NCI-H2029 (cell line): Measurements from ENCODE around the gene MROH7.

Experiments used
- DNase-seq: peaks from one replicate; lab custom pipeline; 2025; lab: John Stamatoyannopoulos, UW

MROH7 gene

GRCh38 chr1:54640863-54641836 is at the start of gene MROH7:
Gene MROH7, plus strand, starts transcription at chr1:54641786. Its CDS starts 11,141 bp downstream, at chr1:54652927.
- no peak for DNase-seq

- DNase-seq = no peak
Measured at GRCh38 chr1:54593571-54594160, 47.9 kb upstream of the MROH7 start.

- no peak for DNase-seq
Measured at GRCh38 chr1:54594463-54594862, 47.1 kb upstream of the MROH7 start.

GRCh38 chr1:54595956-54596498 is 45.6 kb upstream of the MROH7 start:
- DNase-seq = no peak

GRCh38 chr1:54596756-54597155 is 44.8 kb upstream of the MROH7 start:
- no peak for DNase-seq

- no peak for DNase-seq
Measured at GRCh38 chr1:54597455-54598030, 44.0 kb upstream of the MROH7 start.

GRCh38 chr1:54599211-54599823 is 42.3 kb upstream of the MROH7 start:
- no peak for DNase-seq

- no peak for DNase-seq
Measured at GRCh38 chr1:54600947-54601721, 40.5 kb upstream of the MROH7 start.

- DNase-seq = no peak
Measured at GRCh38 chr1:54601730-54602129, 39.9 kb upstream of the MROH7 start.

GRCh38 chr1:54602554-54602953 is 39.0 kb upstream of the MROH7 start:
- no peak for DNase-seq

GRCh38 chr1:54603241-54603640 is 38.3 kb upstream of the MROH7 start:
- no peak for DNase-seq

- DNase-seq = no peak
Measured at GRCh38 chr1:54604051-54604450, 37.5 kb upstream of the MROH7 start.

- peak; percentile 80 for DNase-seq
Measured at GRCh38 chr1:54604572-54605370, 36.8 kb upstream of the MROH7 start.

- DNase-seq = peak; percentile 82
Measured at GRCh38 chr1:54606096-54606989, 35.2 kb upstream of the MROH7 start.

- no peak for DNase-seq
Measured at GRCh38 chr1:54606990-54607325, 34.6 kb upstream of the MROH7 start.

GRCh38 chr1:54607821-54608565 is 33.6 kb upstream of the MROH7 start:
- no peak for DNase-seq

- no peak for DNase-seq
Measured at GRCh38 chr1:54608566-54609230, 32.9 kb upstream of the MROH7 start.

GRCh38 chr1:54609301-54609921 is 32.2 kb upstream of the MROH7 start:
- no peak for DNase-seq
